Testis (tissue), 2 donors: ENCODE results near the gene PLGLB1.
"Not testable (repeated sequence)": the region's sequence is repeated elsewhere in the genome, so short reads cannot be mapped to it uniquely, and the experiment has no call there.

Source experiments
- POLR2A ChIP-seq: fragments of 450-650 bp; IDR thresholded peaks from one replicate; pipeline ENCODE4 v1.6.1; 2017; ENCODE audit warnings: antibody characterized with exemption, mild to moderate bottlenecking, moderate library complexity
- TF ChIP-seq, protein P1 (sequence below), 3 experiments: fragments of 450-650 bp in 2 of 3; fragments of 200-600 bp in 1 of 3; sonication (generic) in 1 of 3; IDR thresholded peaks; one replicate each; pipeline ENCODE4 v1.5.1; 2016 to 2019; ENCODE audit warnings: antibody characterized with exemption in 3 of 3, mild to moderate bottlenecking in 2 of 3, moderate library complexity in 1 of 3

DNA sequence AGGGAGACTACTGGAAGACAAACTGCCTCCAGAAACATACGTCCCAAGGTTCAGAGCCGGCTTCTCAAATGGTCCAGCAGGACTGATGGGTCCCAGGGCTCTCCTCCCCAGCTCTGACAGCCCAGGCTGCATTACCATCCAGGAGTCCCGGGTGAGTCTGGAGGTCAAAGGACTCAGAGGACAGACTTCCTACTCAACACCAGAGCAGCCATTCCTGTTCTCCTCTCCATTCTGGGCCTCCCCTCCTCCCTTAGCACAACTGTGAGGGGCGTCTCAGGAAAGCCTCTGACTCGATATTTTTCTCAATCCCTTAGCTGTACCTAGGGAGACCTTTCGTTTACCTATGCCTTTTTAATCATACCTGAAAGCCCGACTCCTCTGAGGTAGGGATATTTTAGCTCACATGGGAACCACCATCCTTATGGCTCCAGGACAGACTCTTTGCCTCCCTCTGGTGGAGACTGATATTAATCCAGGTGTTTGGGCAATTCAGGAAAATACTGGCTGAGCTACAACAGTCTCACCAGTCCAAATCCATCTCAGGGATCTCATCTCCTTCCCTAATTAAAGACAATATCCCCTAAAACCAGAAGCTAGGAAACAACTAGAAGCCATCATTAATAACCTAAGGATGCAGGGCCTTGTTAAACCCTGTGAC, 19.8 kb upstream of the PLGLB1 start:
- TF ChIP-seq, protein P1, sequence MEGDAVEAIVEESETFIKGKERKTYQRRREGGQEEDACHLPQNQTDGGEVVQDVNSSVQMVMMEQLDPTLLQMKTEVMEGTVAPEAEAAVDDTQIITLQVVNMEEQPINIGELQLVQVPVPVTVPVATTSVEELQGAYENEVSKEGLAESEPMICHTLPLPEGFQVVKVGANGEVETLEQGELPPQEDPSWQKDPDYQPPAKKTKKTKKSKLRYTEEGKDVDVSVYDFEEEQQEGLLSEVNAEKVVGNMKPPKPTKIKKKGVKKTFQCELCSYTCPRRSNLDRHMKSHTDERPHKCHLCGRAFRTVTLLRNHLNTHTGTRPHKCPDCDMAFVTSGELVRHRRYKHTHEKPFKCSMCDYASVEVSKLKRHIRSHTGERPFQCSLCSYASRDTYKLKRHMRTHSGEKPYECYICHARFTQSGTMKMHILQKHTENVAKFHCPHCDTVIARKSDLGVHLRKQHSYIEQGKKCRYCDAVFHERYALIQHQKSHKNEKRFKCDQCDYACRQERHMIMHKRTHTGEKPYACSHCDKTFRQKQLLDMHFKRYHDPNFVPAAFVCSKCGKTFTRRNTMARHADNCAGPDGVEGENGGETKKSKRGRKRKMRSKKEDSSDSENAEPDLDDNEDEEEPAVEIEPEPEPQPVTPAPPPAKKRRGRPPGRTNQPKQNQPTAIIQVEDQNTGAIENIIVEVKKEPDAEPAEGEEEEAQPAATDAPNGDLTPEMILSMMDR (IDR thresholded peaks at IDR 0.05), result peak in 1 of 3 experiments; percentile 13
- not testable (repeated sequence) for TF ChIP-seq POLR2A
